Esophagus squamous epithelium (tissue), 5 donors: ENCODE results near the gene SLC2A6. TPM values are rescaled to one million over a fixed set of nuclear protein-coding genes. Genes with fewer than 3 reads are reported as not detected.

Experiments
- DNase-seq: peaks from one replicate; lab custom pipeline; 2025; lab: John Stamatoyannopoulos, UW
- H3K27ac ChIP-seq, 4 donors: fragments of 200-600 bp; sonication (generic); one replicate each; pipeline ENCODE4 v1.5.1; 2016 to 2019; ENCODE audit warnings: mild to moderate bottlenecking in 1 of 4
- H3K27me3 ChIP-seq, 4 donors: fragments of 200-600 bp; sonication (generic); 1 replicate in 3 of 4; 2 replicates in 1 of 4; pipeline versions ENCODE4 v1.5.1 to v1.6.0; 2017 to 2021; ENCODE audit warnings: antibody characterized with exemption in 1 of 4
- H3K36me3 ChIP-seq, 3 donors: fragments of 200-600 bp; sonication (generic); one replicate each; pipeline ENCODE4 v1.5.1; 2016 to 2019
- H3K4me1 ChIP-seq, 3 donors: fragments of 200-600 bp; sonication (generic); one replicate each; pipeline ENCODE4 v1.5.1; 2017 to 2019
- H3K4me3 ChIP-seq, 4 donors: fragments of 200-600 bp; sonication (generic); 1 replicate in 3 of 4; 2 replicates in 1 of 4; pipeline ENCODE4 v1.5.1; 2016 to 2019; ENCODE audit warnings: mild to moderate bottlenecking in 2 of 4, moderate library complexity in 1 of 4
- H3K9me3 ChIP-seq, 3 donors: fragments of 200-600 bp; sonication (generic); one replicate each; pipeline ENCODE4 v1.5.1; 2016 to 2019
- CTCF ChIP-seq, 6 experiments: fragments of 450-650 bp in 4 of 6; fragments of 200-600 bp in 2 of 6; sonication (generic) in 2 of 6; IDR thresholded peaks; one replicate each; pipeline ENCODE4 v1.5.1; 2016 to 2019; ENCODE audit warnings: antibody characterized with exemption in 6 of 6, mild to moderate bottlenecking in 4 of 6, moderate library complexity in 4 of 6
- POLR2A ChIP-seq, 4 donors: fragments of 450-650 bp; IDR thresholded peaks; one replicate each; pipeline ENCODE4 v1.6.1; 2017; ENCODE audit warnings: antibody characterized with exemption in 4 of 4, mild to moderate bottlenecking in 4 of 4, moderate library complexity in 3 of 4
- WGBS, 2 donors: methylation state at CpG; one replicate each; pipeline ENCODE4 v1.1.5; 2018; 5-methylcytosine and 5-hydroxymethylcytosine counted together
- intact Hi-C: fragments of 100-400 bp; cut with DNase I; formaldehyde crosslinking; loops from one replicate; pipeline ENCODE4 v1.15.0; 2022
- total RNA-seq, 4 donors: library from RNA; depleted of rRNA; stranded (reverse); fragments of >200 nt; gene quantifications; one replicate each; pipeline ENCODE4 v1.1.0, GENCODE V29; 2016
- donor health status: DM: yes; HTN: yes; CAD: no.

SLC2A6 gene
- total RNA-seq, 4 donors from 2014 or later: 0.42 to 1.1 (median 0.85) TPM

- intact Hi-C loops: loop anchor here (5.0 kb wide), 1 partner anchor 81 kb away; no protein-coding TSS in a partner anchor
- no peak overlapping the region for H3K27ac ChIP-seq
- no peak for DNase-seq
- H3K27me3 ChIP-seq: peaks cover 0 to 51% (median 0%) of the 10 kb centered on the region in 4 donors
- TF ChIP-seq CTCF (IDR thresholded peaks at IDR 0.05) (no peak), POLR2A (IDR thresholded peaks at IDR 0.05) (no peak)
- no peaks in the 10 kb centered on the region for H3K9me3 ChIP-seq
- peaks cover 12 to 46% (median 25%) of the 10 kb centered on the region in 3 donors for H3K4me1 ChIP-seq
- 85 to 91% methylated on average over 13 to 14 of the region's 18 CpGs for whole genome bisulfite sequencing, 2 donors
- no peaks in the 10 kb centered on the region for H3K36me3 ChIP-seq
- H3K4me3 ChIP-seq: no peak overlapping the region
Measured at GRCh38 chr9:133488686-133489252, 9.9 kb upstream of the SLC2A6 start.

- no peak overlapping the region for H3K4me3 ChIP-seq
- intact Hi-C loops: loop anchor here (5.0 kb wide), 1 partner anchor 80 kb away; no protein-coding TSS in a partner anchor
Measured at GRCh38 chr9:133487331-133487725, 8.4 kb upstream of the SLC2A6 start.

GRCh38 chr9:133485531-133486260, 6.8 kb upstream of the SLC2A6 start:
- no peaks in the 10 kb centered on the region for H3K36me3 ChIP-seq
- no peaks in the 10 kb centered on the region for H3K9me3 ChIP-seq
- no peak overlapping the region for H3K4me3 ChIP-seq
- H3K4me1 ChIP-seq: peaks cover 5 to 26% (median 6%) of the 10 kb centered on the region in 3 donors
- intact Hi-C loops: loop anchor here (5.0 kb wide), 1 partner anchor 78 kb away; no protein-coding TSS in a partner anchor
- 33 to 95% methylated on average over 4 to 13 of the region's 25 CpGs for WGBS, 2 donors
- no peak for DNase-seq
- H3K27me3 ChIP-seq: peaks cover 0 to 42% (median 0%) of the 10 kb centered on the region in 4 donors
- TF ChIP-seq POLR2A (IDR thresholded peaks at IDR 0.05): no peak
- TF ChIP-seq CTCF (IDR thresholded peaks at IDR 0.05): no peak
- no peak overlapping the region for H3K27ac ChIP-seq

More at GRCh38 chr9:133487331-133487725, 8.4 kb upstream of the SLC2A6 start:
- peak overlapping the region in 2 of 4 donors; percentile 32 to 62 for H3K27ac ChIP-seq
- H3K36me3 ChIP-seq: no peaks in the 10 kb centered on the region
- peaks cover 0 to 48% (median 0%) of the 10 kb centered on the region in 4 donors for H3K27me3 ChIP-seq
- no peak for TF ChIP-seq CTCF (IDR thresholded peaks at IDR 0.05)
- no peak for TF ChIP-seq POLR2A (IDR thresholded peaks at IDR 0.05)
- no peaks in the 10 kb centered on the region for H3K9me3 ChIP-seq
- WGBS, 2 donors: 84 to 92% methylated on average over 6 to 7 of the region's 8 CpGs
- no peak for DNase-seq
- H3K4me1 ChIP-seq: peaks cover 12 to 37% (median 15%) of the 10 kb centered on the region in 3 donors

- no CpG with 5 or more reads among the region's 22 CpGs for WGBS, 2 donors
- TF ChIP-seq CTCF (IDR thresholded peaks at IDR 0.05) (no peak), POLR2A (IDR thresholded peaks at IDR 0.05) (no peak)
Measured at GRCh38 chr9:133484671-133485437, 6.0 kb upstream of the SLC2A6 start.

More at GRCh38 chr9:133484671-133485437, 6.0 kb upstream of the SLC2A6 start:
- H3K9me3 ChIP-seq: no peaks in the 10 kb centered on the region
- H3K27ac ChIP-seq: no peak overlapping the region
- intact Hi-C loops: loop anchor here (5.0 kb wide), 1 partner anchor 78 kb away; no protein-coding TSS in a partner anchor
- no peak for DNase-seq
- no peak overlapping the region for H3K4me3 ChIP-seq
- peaks cover 0 to 43% (median 0%) of the 10 kb centered on the region in 4 donors for H3K27me3 ChIP-seq
- H3K4me1 ChIP-seq: peaks cover 6 to 28% (median 6%) of the 10 kb centered on the region in 3 donors
- no peaks in the 10 kb centered on the region for H3K36me3 ChIP-seq
